Nephron progenitor cell (in vitro differentiated cells): Measurements from ENCODE around the gene SPON1.

Source experiments
- DNase-seq: peaks from one replicate; pipeline ENCODE4 v3.0.0; 2021
- H3K27ac Mint-ChIP-seq: 2 replicates; pipeline ENCODE4 v1.8.0; 2021; ENCODE audit warnings: mild to moderate bottlenecking, moderate library complexity, mixed read lengths
- H3K27me3 Mint-ChIP-seq: 2 replicates; pipeline ENCODE4 v1.8.0; 2021; ENCODE audit warnings: mild to moderate bottlenecking, low read depth, mixed read lengths; ENCODE audit not compliant: poor library complexity
- H3K36me3 Mint-ChIP-seq: 2 replicates; pipeline ENCODE4 v1.8.0; 2021; ENCODE audit warnings: low read depth, mixed read lengths
- H3K4me1 Mint-ChIP-seq: 2 replicates; pipeline ENCODE4 v1.8.0; 2021; ENCODE audit warnings: mixed read lengths
- H3K4me3 Mint-ChIP-seq: 2 replicates; pipeline ENCODE4 v1.8.0; 2021; ENCODE audit warnings: mild to moderate bottlenecking, moderate library complexity, mixed read lengths
- H3K9me3 Mint-ChIP-seq: 2 replicates; pipeline ENCODE4 v1.8.0; 2021; ENCODE audit warnings: mild to moderate bottlenecking, moderate library complexity, mixed read lengths
- TF ChIP-seq, protein P1 (sequence below): fragments of 200-600 bp; sonication (generic); IDR thresholded peaks from 2 replicates; pipeline ENCODE4 v1.5.0; 2021; ENCODE audit warnings: antibody characterized with exemption

Gene SPON1

DNA sequence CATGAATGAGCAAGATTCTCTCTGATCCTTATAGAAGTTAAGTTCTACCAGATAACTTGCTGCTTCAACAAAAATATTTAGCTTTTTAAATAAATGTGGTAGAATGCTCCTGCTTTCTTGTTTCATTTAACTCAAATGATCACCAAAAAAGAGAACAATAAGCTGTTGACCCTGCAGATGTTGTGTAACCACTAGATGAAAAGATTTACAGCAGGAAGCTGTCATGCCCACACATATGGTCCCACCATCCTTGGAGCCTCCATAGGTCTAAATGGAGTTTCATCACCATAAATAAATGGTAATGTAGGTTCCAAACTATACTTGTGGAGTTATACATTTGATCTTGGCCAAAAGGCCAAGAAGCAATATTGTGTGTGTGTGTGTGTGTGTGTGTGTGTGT lies 277.7 kb downstream of the SPON1 start:
- peaks cover 9% of the 10 kb centered on the region for H3K4me1 Mint-ChIP-seq
- no peak overlapping the region for H3K27ac Mint-ChIP-seq
- H3K9me3 Mint-ChIP-seq = no peaks in the 10 kb centered on the region
- H3K36me3 Mint-ChIP-seq = peaks cover 10% of the 10 kb centered on the region
- DNase-seq = no peak
- no peak overlapping the region for H3K4me3 Mint-ChIP-seq
- TF ChIP-seq, protein P1, sequence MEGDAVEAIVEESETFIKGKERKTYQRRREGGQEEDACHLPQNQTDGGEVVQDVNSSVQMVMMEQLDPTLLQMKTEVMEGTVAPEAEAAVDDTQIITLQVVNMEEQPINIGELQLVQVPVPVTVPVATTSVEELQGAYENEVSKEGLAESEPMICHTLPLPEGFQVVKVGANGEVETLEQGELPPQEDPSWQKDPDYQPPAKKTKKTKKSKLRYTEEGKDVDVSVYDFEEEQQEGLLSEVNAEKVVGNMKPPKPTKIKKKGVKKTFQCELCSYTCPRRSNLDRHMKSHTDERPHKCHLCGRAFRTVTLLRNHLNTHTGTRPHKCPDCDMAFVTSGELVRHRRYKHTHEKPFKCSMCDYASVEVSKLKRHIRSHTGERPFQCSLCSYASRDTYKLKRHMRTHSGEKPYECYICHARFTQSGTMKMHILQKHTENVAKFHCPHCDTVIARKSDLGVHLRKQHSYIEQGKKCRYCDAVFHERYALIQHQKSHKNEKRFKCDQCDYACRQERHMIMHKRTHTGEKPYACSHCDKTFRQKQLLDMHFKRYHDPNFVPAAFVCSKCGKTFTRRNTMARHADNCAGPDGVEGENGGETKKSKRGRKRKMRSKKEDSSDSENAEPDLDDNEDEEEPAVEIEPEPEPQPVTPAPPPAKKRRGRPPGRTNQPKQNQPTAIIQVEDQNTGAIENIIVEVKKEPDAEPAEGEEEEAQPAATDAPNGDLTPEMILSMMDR = no peak
- peaks cover 16% of the 10 kb centered on the region for H3K27me3 Mint-ChIP-seq

DNA sequence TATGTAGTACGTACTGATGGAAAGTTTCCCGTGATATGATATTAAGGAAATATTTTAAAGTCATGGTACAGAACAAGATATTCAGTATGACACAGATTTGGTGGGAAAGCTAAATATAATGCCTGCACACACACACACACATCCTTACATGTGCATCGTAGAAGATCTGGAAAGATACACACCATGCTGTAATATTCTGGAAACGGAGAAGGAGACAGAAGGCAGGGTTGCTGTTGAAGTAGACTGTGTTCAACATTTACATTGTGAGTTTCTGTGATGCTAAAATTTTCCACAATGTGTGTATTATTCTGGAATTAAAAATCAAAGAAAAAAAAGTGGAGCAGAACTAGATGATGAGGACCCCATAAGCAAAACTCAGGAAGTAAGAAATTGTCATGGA lies 278.4 kb downstream of the SPON1 start:
- H3K4me1 Mint-ChIP-seq = peaks cover 8% of the 10 kb centered on the region
- no peaks in the 10 kb centered on the region for H3K9me3 Mint-ChIP-seq
- H3K4me3 Mint-ChIP-seq = no peak overlapping the region
- H3K27me3 Mint-ChIP-seq = peaks cover 16% of the 10 kb centered on the region
- TF ChIP-seq, protein P1 = no peak
- DNase-seq = no peak
- peaks cover 10% of the 10 kb centered on the region for H3K36me3 Mint-ChIP-seq
- H3K27ac Mint-ChIP-seq = no peak overlapping the region

DNA sequence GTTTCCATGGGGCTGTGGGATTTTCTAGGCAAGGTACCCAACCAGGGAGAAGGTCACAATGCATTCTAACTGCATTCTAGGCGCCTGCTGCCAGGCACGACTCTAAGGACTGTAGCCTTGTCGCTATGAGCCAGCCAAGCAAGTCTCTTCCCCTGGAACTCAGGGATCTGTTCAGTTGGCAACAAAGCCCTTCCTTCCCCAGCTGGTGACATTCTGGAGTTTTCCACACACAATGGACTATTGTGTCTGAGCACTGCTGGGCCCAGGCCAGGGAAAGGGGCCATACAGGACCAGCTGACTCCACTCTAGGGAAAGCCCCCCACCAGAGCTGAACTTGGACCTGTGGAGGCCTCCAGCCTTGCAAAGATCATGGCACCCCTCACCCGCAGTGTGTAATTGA lies 279.7 kb downstream of the SPON1 start:
- H3K36me3 Mint-ChIP-seq = peaks cover 10% of the 10 kb centered on the region

DNA sequence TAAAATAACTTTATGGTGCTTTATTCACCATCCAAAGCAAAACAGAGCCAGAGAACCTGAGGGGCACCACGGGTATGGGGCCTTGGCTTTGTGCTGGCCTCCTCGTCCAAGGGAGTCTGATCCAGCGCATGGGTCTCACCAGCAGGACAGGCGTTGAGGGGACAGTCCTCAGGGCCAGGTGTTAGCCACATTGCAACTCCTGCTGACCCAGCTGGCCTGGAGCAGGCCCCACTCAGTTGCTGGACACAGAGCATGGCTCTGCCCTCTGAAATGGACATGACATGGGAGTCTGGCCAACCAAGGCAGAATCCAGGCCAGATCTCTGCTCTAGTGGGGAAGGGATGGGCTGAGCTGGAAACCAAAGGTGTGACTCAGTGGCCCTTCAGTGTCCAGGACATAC lies 280.2 kb downstream of the SPON1 start:
- Mint-ChIP-seq H3K27ac (no peak overlapping the region), H3K4me1 (peaks cover 11% of the 10 kb centered on the region), H3K4me3 (no peak overlapping the region), H3K9me3 (no peaks in the 10 kb centered on the region), H3K36me3 (peaks cover 10% of the 10 kb centered on the region), H3K27me3 (peaks cover 8% of the 10 kb centered on the region)
- DNase-seq = no peak
- TF ChIP-seq, protein P1 = no peak

More for the DNA sequence above, 279.7 kb downstream of the SPON1 start:
- Mint-ChIP-seq H3K27ac (no peak overlapping the region), H3K9me3 (no peaks in the 10 kb centered on the region), H3K4me1 (peaks cover 6% of the 10 kb centered on the region), H3K4me3 (no peak overlapping the region), H3K27me3 (peaks cover 10% of the 10 kb centered on the region)
- DNase-seq = no peak
- TF ChIP-seq, protein P1 = no peak

DNA sequence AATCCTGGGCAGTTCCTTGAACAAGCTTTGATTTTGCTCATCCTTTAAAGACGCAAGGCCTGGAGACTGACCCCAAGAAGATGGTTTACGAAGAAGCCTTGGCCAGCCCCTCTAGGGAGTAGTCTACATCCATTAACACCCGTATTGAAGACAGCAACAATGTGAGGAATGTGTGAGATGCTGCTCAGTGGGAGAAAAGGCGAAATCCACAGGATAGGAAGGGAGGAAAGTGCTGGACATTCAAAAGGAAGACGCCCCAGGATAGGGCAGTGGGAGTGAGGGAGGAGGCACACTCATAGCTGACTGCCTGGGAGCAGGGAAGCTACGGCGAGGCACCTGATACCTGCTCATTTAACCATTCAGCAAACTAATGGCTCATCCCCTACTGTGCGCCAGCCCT lies 282.4 kb downstream of the SPON1 start:
- DNase-seq = no peak
- H3K4me3 Mint-ChIP-seq = no peak overlapping the region
- TF ChIP-seq, protein P1 = no peak
- peaks cover 10% of the 10 kb centered on the region for H3K36me3 Mint-ChIP-seq
- peak overlapping the region; percentile 89 for H3K27ac Mint-ChIP-seq
- H3K9me3 Mint-ChIP-seq = no peaks in the 10 kb centered on the region
- H3K27me3 Mint-ChIP-seq = peaks cover 8% of the 10 kb centered on the region
- H3K4me1 Mint-ChIP-seq = peaks cover 27% of the 10 kb centered on the region

DNA sequence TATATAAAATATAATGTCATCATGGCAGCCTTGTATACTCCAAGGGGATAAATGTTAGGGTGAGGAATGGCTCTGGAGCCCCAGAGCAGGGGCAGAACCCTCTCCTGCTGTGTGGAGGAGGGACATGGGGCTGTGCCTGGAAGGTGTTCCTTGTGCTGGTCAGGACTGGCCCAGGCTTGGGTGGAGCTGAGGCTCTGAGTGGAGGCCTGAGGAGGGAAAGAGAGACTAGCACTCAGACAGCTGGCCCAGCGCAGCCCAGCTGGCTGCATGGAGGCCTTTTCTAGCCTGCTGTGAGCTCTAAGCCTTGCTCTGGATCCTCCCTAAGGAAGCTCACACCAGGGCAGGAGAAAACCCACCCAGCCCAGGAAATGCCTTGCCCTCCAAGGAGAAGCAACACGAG lies 282.9 kb downstream of the SPON1 start:
- Mint-ChIP-seq H3K9me3 (no peaks in the 10 kb centered on the region), H3K4me3 (no peak overlapping the region), H3K27me3 (peaks cover 8% of the 10 kb centered on the region), H3K4me1 (peaks cover 27% of the 10 kb centered on the region), H3K36me3 (peaks cover 10% of the 10 kb centered on the region), H3K27ac (no peak overlapping the region)
- no peak for DNase-seq
- TF ChIP-seq, protein P1 = no peak
